K562 (cell line): ENCODE data around the gene CTCFL. TPM values are rescaled to one million over a fixed set of nuclear protein-coding genes. Genes with fewer than 3 reads are reported as not detected.

Source experiments
- ATAC-seq: fragments of 200-7000 bp; cut with Tn5 transposase; 3 replicates; pipeline ENCODE4 v1.9.1; 2020; ENCODE audit warnings: moderate library complexity
- BruUV-seq: library from RNA; stranded (reverse); fragments of 400-500 nt; replicated peaks from 2 replicates; lab custom pipeline; 2021; lab: Mats Ljungman, UMichigan
- CTCF ChIA-PET: fragments of 300-600 bp; formaldehyde crosslinking; extraction: SDS; loops from one replicate; lab custom pipeline; 2021; ENCODE audit warnings: low intra/inter-chr PET ratio; lab: Yijun Ruan, JAX
- POLR2A ChIA-PET: fragments of 300-600, 350-650 bp; sonication (Branson Sonifier 250); formaldehyde crosslinking; extraction: SDS; loops from one replicate; lab custom pipeline; 2021; ENCODE audit warnings: antibody characterized with exemption, inconsistent platforms; lab: Yijun Ruan, JAX
- DNase-seq, 4 experiments: peaks; one replicate each; pipeline versions ENCODE4 v3.0.0 to v3.0.0-alpha.2; 2011 to 2018; ENCODE audit warnings: low spot score in 3 of 4, mixed read lengths in 3 of 4; ENCODE audit errors: extremely low read depth in 1 of 4
- FAIRE-seq: peaks from 2 replicates; lab custom pipeline; 2011; peaks lifted over from hg19 to GRCh38; lab: Jason Lieb, UNC
- H2AFZ ChIP-seq: 2 replicates; pipeline ENCODE4 v1.6.0; 2011; ENCODE audit warnings: low read depth, low read length, control low read depth, inconsistent platforms
- H3K27ac ChIP-seq: fragments of 200-600 bp; 3 replicates; pipeline ENCODE4 v1.8.0; 2011; ENCODE audit warnings: low read depth, mild to moderate bottlenecking, control low read depth, inconsistent platforms, low read length, moderate library complexity, mixed read lengths; ENCODE audit errors: extremely low read depth
- H3K27me3 ChIP-seq, 2 experiments: fragments of 300-600 bp in 1 of 2; 2 replicates in 1 of 2; 3 replicates in 1 of 2; pipeline versions ENCODE4 v1.6.0 to v1.8.0; 2011; ENCODE audit warnings: inconsistent platforms in 2 of 2, low read length in 2 of 2, mild to moderate bottlenecking in 1 of 2, mixed read lengths in 1 of 2, moderate library complexity in 1 of 2; ENCODE audit not compliant: control insufficient read depth in 2 of 2, insufficient read depth in 2 of 2
- H3K36me3 ChIP-seq: fragments of 300-600 bp; 3 replicates; pipeline ENCODE4 v1.8.0; 2011; ENCODE audit warnings: mild to moderate bottlenecking, low read length, inconsistent platforms; ENCODE audit not compliant: control insufficient read depth, insufficient read depth
- H3K4me1 ChIP-seq, 2 experiments: fragments of 200-600 bp in 1 of 2; replicated peaks in 1 of 2; 2 replicates in 1 of 2; 3 replicates in 1 of 2; pipeline versions ENCODE4 v1.5.1 to v1.8.0; 2011; ENCODE audit warnings: inconsistent platforms in 2 of 2, low read length in 2 of 2, mild to moderate bottlenecking in 1 of 2, mixed read lengths in 1 of 2, moderate library complexity in 1 of 2; ENCODE audit not compliant: control insufficient read depth in 2 of 2, insufficient read depth in 2 of 2
- H3K4me2 ChIP-seq: 2 replicates; pipeline ENCODE4 v1.6.1; 2011; ENCODE audit warnings: low read length, control low read depth, inconsistent platforms, mixed read lengths; ENCODE audit not compliant: insufficient read depth
- H3K4me3 ChIP-seq: fragments of 200-600 bp; sonication (generic), shearing (Covaris generic); 2 replicates; pipeline ENCODE4 v1.5.1; 2016; ENCODE audit warnings: control low read depth, inconsistent platforms
- H3K79me2 ChIP-seq: fragments of 200-600 bp; 3 replicates; pipeline ENCODE4 v1.8.0; 2011; ENCODE audit warnings: low read length, inconsistent platforms; ENCODE audit not compliant: control insufficient read depth, insufficient read depth
- H3K9ac ChIP-seq, 2 experiments: 2 replicates each; pipeline versions ENCODE4 v1.6.0 to v1.6.1; 2011; ENCODE audit warnings: low read depth in 2 of 2, low read length in 2 of 2, control low read depth in 1 of 2, inconsistent platforms in 1 of 2, mild to moderate bottlenecking in 1 of 2, mixed read lengths in 1 of 2; ENCODE audit not compliant: insufficient read depth in 1 of 2
- H3K9me1 ChIP-seq: one replicate; pipeline ENCODE4 v1.6.0; 2011; ENCODE audit warnings: inconsistent platforms, mild to moderate bottlenecking, low read length, moderate library complexity; ENCODE audit not compliant: control insufficient read depth, insufficient read depth
- H3K9me3 ChIP-seq: replicated peaks from 2 replicates; pipeline ENCODE4 v1.5.1; 2011; ENCODE audit warnings: low read depth, low read length, inconsistent platforms; ENCODE audit not compliant: control insufficient read depth, insufficient read depth
- H4K20me1 ChIP-seq: replicated peaks from 2 replicates; pipeline ENCODE4 v1.6.1; 2011; ENCODE audit warnings: low read length, inconsistent platforms, mixed read lengths; ENCODE audit not compliant: control insufficient read depth, insufficient read depth
- ETV1 ChIP-seq: fragments of 450-650 bp; conservative IDR thresholded peaks from 2 replicates; pipeline ENCODE4 v1.6.1; 2016; ENCODE audit warnings: missing genetic modification characterization, control low read depth, low read depth, missing compliant biosample characterization
- FIP1L1 ChIP-seq: fragments of 200-400 bp; formaldehyde crosslinking; IDR thresholded peaks from 2 replicates; pipeline ENCODE4 v1.6.1; 2018; ENCODE audit warnings: mild to moderate bottlenecking, low read depth, low read length; ENCODE audit not compliant: poor library complexity, severe bottlenecking
- FOXA1 ChIP-seq: fragments of 450-650 bp; IDR thresholded peaks from 2 replicates; pipeline ENCODE4 v1.6.1; 2016; ENCODE audit warnings: mild to moderate bottlenecking, borderline replicate concordance
- FOXK1 ChIP-seq: sonication (generic); formaldehyde crosslinking; IDR thresholded peaks from 2 replicates; pipeline ENCODE4 v1.8.0; 2022; ENCODE audit warnings: missing genetic modification reagents, mild to moderate bottlenecking, borderline replicate concordance
- HLTF ChIP-seq: fragments of 450-650 bp; IDR thresholded peaks from 2 replicates; pipeline ENCODE4 v1.6.1; 2016
- HSF4 ChIP-seq: fragments of 250-450 bp; sonication (Bioruptor Pico); IDR thresholded peaks from 2 replicates; pipeline ENCODE4 v2.1.2; 2022; ENCODE audit warnings: mild to moderate bottlenecking, moderate library complexity, borderline replicate concordance
- KLF6 ChIP-seq: fragments of 250-450 bp; sonication (Bioruptor Pico); IDR thresholded peaks from 2 replicates; pipeline ENCODE4 v1.4.0; 2020; ENCODE audit warnings: mild to moderate bottlenecking, moderate library complexity, borderline replicate concordance
- MCM3 ChIP-seq: fragments of 450-650 bp; IDR thresholded peaks from 2 replicates; pipeline ENCODE4 v1.6.1; 2016
- NR2C1 ChIP-seq, 2 experiments: fragments of 450-650 bp; IDR thresholded peaks; 2 replicates each; pipeline ENCODE4 v1.6.1; 2017; ENCODE audit warnings: mild to moderate bottlenecking in 2 of 2, antibody characterized with exemption in 1 of 2, inconsistent platforms in 1 of 2, missing compliant biosample characterization in 1 of 2, missing genetic modification characterization in 1 of 2
- SP1 ChIP-seq: sonication (generic); formaldehyde crosslinking; IDR thresholded peaks from 2 replicates; pipeline ENCODE4 v1.8.1; 2022; ENCODE audit warnings: mild to moderate bottlenecking, missing genetic modification reagents
- SRSF7 ChIP-seq: fragments of 200-400 bp; formaldehyde crosslinking; optimal IDR thresholded peaks from 2 replicates; pipeline ENCODE3; 2017; ENCODE audit warnings: mild to moderate bottlenecking, low read depth, low read length
- TBL1XR1 ChIP-seq, 2 experiments: IDR thresholded peaks; 2 replicates each; pipeline ENCODE4 v1.6.1; 2012; ENCODE audit warnings: improper control_type of control experiment in 2 of 2, low read length in 2 of 2, mild to moderate bottlenecking in 1 of 2
- TGIF2 ChIP-seq: sonication (generic); formaldehyde crosslinking; IDR thresholded peaks from 2 replicates; pipeline ENCODE4 v1.8.1; 2022; ENCODE audit warnings: mild to moderate bottlenecking, missing genetic modification reagents, moderate library complexity
- TRIM28 ChIP-seq: fragments of 450-650 bp; IDR thresholded peaks from 2 replicates; pipeline ENCODE4 v1.6.1; 2017
- ZC3H4 ChIP-seq: sonication (generic); formaldehyde crosslinking; IDR thresholded peaks from 2 replicates; pipeline ENCODE4 v1.9.0; 2021; ENCODE audit warnings: missing genetic modification reagents, borderline replicate concordance
- ZNF197 ChIP-seq: fragments of 200-800 bp; sonication (Bioruptor generic); IDR thresholded peaks from 2 replicates; pipeline ENCODE4 v1.6.1; 2016; ENCODE audit warnings: low read depth, missing genetic modification characterization, missing compliant biosample characterization
- ZNF778 ChIP-seq: fragments of 450-650 bp; formaldehyde crosslinking; IDR thresholded peaks from 2 replicates; pipeline ENCODE4 v1.4.0; 2020; ENCODE audit warnings: mild to moderate bottlenecking, moderate library complexity
- ZNF79 ChIP-seq: fragments of 250-450 bp; sonication (Bioruptor Pico); IDR thresholded peaks from 2 replicates; pipeline ENCODE4 v1.4.0; 2020; ENCODE audit warnings: low read depth, mild to moderate bottlenecking, moderate library complexity
- WGBS: fragments of 100-300 bp; shearing (Covaris generic); methylation state at CpG from one replicate; pipeline ENCODE4 v1.1.6; 2016; ENCODE audit warnings: low coverage, mixed read lengths; ENCODE audit not compliant: insufficient coverage; ENCODE audit errors: missing lambda C conversion rate; 5-methylcytosine and 5-hydroxymethylcytosine counted together
- in situ Hi-C: fragments of 300-500 bp; cut with MboI; formaldehyde crosslinking; loops from 4 replicates; pipeline ENCODE4 v1.15.0; 2018; ENCODE audit warnings: inconsistent platforms, mixed read lengths
- intact Hi-C: fragments of 100-400 bp; cut with micrococcal nuclease; formaldehyde crosslinking; loops from 2 replicates; pipeline ENCODE4 v1.14.2; 2022
- polyA plus RNA-seq, 8 experiments: library from polyadenylated mRNA; depleted of rRNA in 4 of 8; stranded (reverse) in 5 of 8; unstranded in 3 of 8; fragments of >200 nt; fragmentation: Nextera tagmentation in 2 of 8; fragmentation: Illumina TruSeq in 1 of 8; extraction: Ambion mirVana in 2 of 8; extraction: Trizol in 1 of 8; gene quantifications; 2 replicates each; pipeline versions ENCODE4 v1.2.1 to v1.2.3, GENCODE V29; 2011 to 2014; ENCODE audit warnings: inconsistent platforms in 1 of 8, missing spikeins in 1 of 8
- total RNA-seq, 7 experiments: library from RNA; depleted of rRNA in 6 of 7; stranded (reverse); fragments of >200 nt in 6 of 7; fragmentation: Illumina TruSeq in 2 of 7; extraction: Trizol in 2 of 7; gene quantifications; 2 replicates each; pipeline versions ENCODE4 v1.2.1 to v1.2.3, GENCODE V29; 2011 to 2021; ENCODE audit warnings: low replicate concordance in 1 of 7

CTCFL gene
- total and polyA plus RNA-seq, 9 of the 15 experiments (the other 6 are each of a cell fraction or from before 2014, with no cell fraction given), result 42.4 to 188 (median 111) TPM

GRCh38 chr20:57462781-57463180 is 62.2 kb downstream of the CTCFL start:
- Histone ChIP-seq H2AFZ (no peak overlapping the region), H4K20me1 (no peaks in the 10 kb centered on the region), H3K4me1 (peaks cover 30 to 37% of the 10 kb centered on the region in 2 experiments; a peak in 4 of 5 replicates), H3K4me3 (no peak overlapping the region), H3K9me3 (peaks cover 4% of the 10 kb centered on the region; the same call in 1 of the 2 replicates), H3K9me1 (no peaks in the 10 kb centered on the region), H3K36me3 (no peaks in the 10 kb centered on the region; the same call in 2 of the 3 replicates), H3K27ac (no peak overlapping the region), H3K4me2 (no peak overlapping the region), H3K27me3 (no peaks in the 10 kb centered on the region; a peak in 1 of 5 replicates), H3K9ac (no peak overlapping the region), H3K79me2 (no peaks in the 10 kb centered on the region)
- CTCF ChIA-PET, result no interaction called here
- intact Hi-C loops, result no loop called here
- POLR2A ChIA-PET, result interaction anchor here (1.0 kb wide), 1 partner anchor 11 kb away, joined by 5 read pairs; no protein-coding TSS in a partner anchor
- in situ Hi-C loops, result no loop called here
- ATAC-seq, result no peak
- TF ChIP-seq FOXK1 (no peak), TRIM28 (no peak), TGIF2 (CRISPR knock-in tag) (no peak), ETV1 (tag) (no peak), TBL1XR1 (IDR thresholded peaks at IDR 0.05; ENCODE audit: low read length in 2 of 2) (no peak)
- FAIRE-seq, result no peak
- no TSS peak for BruUV-seq
- WGBS, result 81% methylated on average over 8 of the region's 8 CpGs
- DNase-seq, result no peak

- peaks cover 35 to 42% of the 10 kb centered on the region in 2 experiments; a peak in 4 of 5 replicates for H3K4me1 ChIP-seq
- peak overlapping the region in 1 of 2 experiments; percentile 49; a peak in 1 of 4 replicates for H3K9ac ChIP-seq
- H4K20me1 ChIP-seq, result no peaks in the 10 kb centered on the region
- in situ Hi-C loops, result no loop called here
- no peaks in the 10 kb centered on the region for H3K27me3 ChIP-seq
- H3K4me3 ChIP-seq, result no peak overlapping the region
- H2AFZ ChIP-seq, result peak overlapping the region; percentile 54
- no peak overlapping the region for H3K4me2 ChIP-seq
- WGBS, result 69% methylated on average over 7 of the region's 7 CpGs
- BruUV-seq, result no TSS peak
- ChIA-PET CTCF (no interaction called here), POLR2A (interaction anchor here (1.0 kb wide), 1 partner anchor 12 kb away, joined by 5 read pairs; no protein-coding TSS in a partner anchor)
- intact Hi-C loops, result no loop called here
- no peak for ATAC-seq
- peaks cover 5% of the 10 kb centered on the region; the same call in 1 of the 2 replicates for H3K9me3 ChIP-seq
- H3K27ac ChIP-seq, result no peak overlapping the region
- no peak for FAIRE-seq
- no peaks in the 10 kb centered on the region for H3K79me2 ChIP-seq
- no peaks in the 10 kb centered on the region for H3K9me1 ChIP-seq
- DNase-seq, result no peak
- H3K36me3 ChIP-seq, result no peaks in the 10 kb centered on the region; the same call in 2 of the 3 replicates
- no peak for TF ChIP-seq ZNF79 (CRISPR knock-in tag)
- no peak for TF ChIP-seq MCM3
- TF ChIP-seq ZC3H4, result no peak
- no peak for TF ChIP-seq SRSF7
- TF ChIP-seq SP1 (CRISPR knock-in tag), result no peak
- TF ChIP-seq FIP1L1, result no peak
- TF ChIP-seq HLTF, result no peak
- no peak for TF ChIP-seq FOXA1
- TF ChIP-seq KLF6, result no peak
- no peak for TF ChIP-seq ZNF197
- TF ChIP-seq ZNF778 (CRISPR knock-in tag), result no peak
- TF ChIP-seq HSF4 (CRISPR knock-in tag), result no peak
- no peak for TF ChIP-seq NR2C1 (IDR thresholded peaks at IDR 0.05)
- TF ChIP-seq NR2C1 (tag; IDR thresholded peaks at IDR 0.05), result no peak
These were observed 63.2 kb downstream of the CTCFL start for GRCh38 chr20:57461726-57462125.
